Activated CD8-positive, alpha-beta T cell treated with anti-CD3 and anti-CD28 coated beads, Interleukin-2, amount 10 ng/mL, durations not matched to agents 7 days and 5 days (primary cell): ENCODE measurements around the gene MLH3. TPM values are rescaled to one million over a fixed set of nuclear protein-coding genes. Genes with fewer than 3 reads are reported as not detected.

Source experiments
- ATAC-seq: fragments of 150-1000 bp; cut with Tn5 transposase; one replicate; pipeline ENCODE4 v1.10.0; 2021; ENCODE audit warnings: moderate library complexity
- CTCF ChIA-PET: fragments of 350-600 bp; sonication (Branson Sonifier 250); formaldehyde crosslinking; loops from one replicate; lab custom pipeline; 2021; ENCODE audit warnings: antibody characterized with exemption; lab: Charles Lee
- POLR2A ChIA-PET: fragments of 350-600 bp; sonication (Branson Sonifier 250); formaldehyde crosslinking; loops from one replicate; lab custom pipeline; 2021; ENCODE audit warnings: antibody characterized with exemption; lab: Charles Lee
- DNase-seq: peaks from one replicate; pipeline ENCODE4 v3.0.0-alpha.2; 2020
- H3K27ac Mint-ChIP-seq: one replicate; pipeline ENCODE4 v1.8.0; 2021; ENCODE audit warnings: mild to moderate bottlenecking, mixed read lengths
- H3K27me3 Mint-ChIP-seq: one replicate; pipeline ENCODE4 v1.8.0; 2021; ENCODE audit warnings: low read depth, mixed read lengths
- H3K36me3 Mint-ChIP-seq: one replicate; pipeline ENCODE4 v1.8.0; 2021; ENCODE audit warnings: low read depth, mixed read lengths
- H3K4me1 Mint-ChIP-seq: one replicate; pipeline ENCODE4 v1.8.0; 2021; ENCODE audit warnings: low read depth, mixed read lengths
- H3K4me3 Mint-ChIP-seq: one replicate; pipeline ENCODE4 v1.8.0; 2021; ENCODE audit warnings: mild to moderate bottlenecking, mixed read lengths
- H3K9me3 Mint-ChIP-seq: one replicate; pipeline ENCODE4 v1.8.0; 2022; ENCODE audit warnings: mixed read lengths; ENCODE audit not compliant: insufficient read depth
- total RNA-seq, 2 experiments: library from RNA; stranded (reverse); gene quantifications; one replicate each; pipeline ENCODE4 v1.2.3, GENCODE V29; 2021

Gene MLH3
- total RNA-seq, 2 experiments from 2014 or later = 15.1 to 17.2 TPM

DNA sequence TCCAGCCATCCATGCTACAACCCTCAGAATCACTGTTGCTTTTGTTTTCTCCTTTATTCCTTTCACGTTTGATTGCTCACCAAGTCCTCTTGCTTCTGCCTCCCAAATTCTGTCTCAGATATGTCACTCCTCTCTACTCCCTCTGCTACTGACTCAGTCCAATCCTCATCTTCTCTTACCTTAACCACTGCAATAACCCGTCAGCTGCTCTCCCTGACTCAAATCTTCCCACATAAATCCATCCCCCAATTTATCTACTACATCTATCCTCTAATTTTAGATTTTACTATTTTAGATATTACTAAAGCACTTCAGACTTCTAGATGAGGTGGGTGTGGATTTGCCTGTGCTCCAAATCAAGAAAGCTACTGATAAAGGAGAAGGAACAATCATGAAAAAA, 25.4 kb downstream of the MLH3 start:
- Mint-ChIP-seq H3K27ac (no peak overlapping the region), H3K36me3 (peaks cover 22% of the 10 kb centered on the region), H3K9me3 (no peaks in the 10 kb centered on the region), H3K4me3 (no peak overlapping the region), H3K27me3 (no peaks in the 10 kb centered on the region), H3K4me1 (no peaks in the 10 kb centered on the region)
- DNase-seq (no peak), ATAC-seq (no peak)
- ChIA-PET CTCF (interaction anchor here (1.2 to 1.7 kb wide), 2 partner anchors 38 to 80 kb away, joined by 3 to 6 read pairs; partner anchors contain the start of gene ACYP1), POLR2A (no interaction called here)

DNA sequence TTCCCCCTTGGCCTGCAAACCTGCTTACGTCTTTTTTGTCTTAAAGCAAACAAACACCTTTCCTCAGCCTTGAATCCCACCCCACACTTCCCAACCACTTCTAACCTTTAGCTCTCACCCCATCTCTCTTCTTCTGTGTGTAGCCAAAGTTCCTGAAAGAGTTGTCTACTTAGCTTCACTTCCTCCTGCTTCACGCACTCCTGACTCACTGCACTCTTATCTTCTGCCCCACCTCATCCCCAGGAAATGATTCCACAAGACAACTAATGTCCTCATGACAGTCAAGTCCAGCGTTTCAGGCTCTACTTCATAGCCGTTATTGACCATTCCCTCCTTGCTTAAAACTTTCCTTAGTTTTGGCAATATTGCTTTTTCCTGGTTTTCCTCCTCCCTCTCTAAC, 26.2 kb downstream of the MLH3 start:
- no peak for DNase-seq
- no peak overlapping the region for H3K27ac Mint-ChIP-seq
- POLR2A ChIA-PET = no interaction called here

DNA sequence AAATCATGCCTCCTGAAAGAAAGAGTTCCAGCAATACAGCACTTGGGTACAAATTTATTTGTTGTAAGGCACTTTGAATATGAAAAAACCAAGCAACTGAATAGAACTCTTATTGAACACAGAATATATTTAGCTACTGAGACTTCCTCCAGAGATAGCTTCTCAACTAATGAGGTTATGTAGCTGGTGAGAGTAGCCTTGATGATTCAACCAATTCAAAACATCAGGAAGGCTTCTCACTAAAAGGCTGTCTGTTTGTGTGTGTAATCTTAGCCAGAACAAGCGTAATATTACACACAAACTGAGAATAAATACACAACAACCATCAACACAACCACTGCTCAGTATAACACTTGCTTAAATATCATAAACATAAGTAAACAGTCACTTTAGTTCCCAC, 28.2 kb downstream of the MLH3 start:
- CTCF ChIA-PET = interaction anchor here (0.6 to 2.1 kb wide), 12 partner anchors 12 to 162 kb away, joined by 3 to 13 read pairs (median 4); partner anchors contain the start of gene MLH3
- DNase-seq (no peak), ATAC-seq (no peak)
- no peaks in the 10 kb centered on the region for H3K27me3 Mint-ChIP-seq
- H3K4me1 Mint-ChIP-seq = no peaks in the 10 kb centered on the region
- POLR2A ChIA-PET = interaction anchor here (0.9 kb wide), 1 partner anchor 9 kb away, joined by 3 read pairs; no protein-coding TSS in a partner anchor
- H3K27ac Mint-ChIP-seq = no peak overlapping the region
- no peaks in the 10 kb centered on the region for H3K9me3 Mint-ChIP-seq
- no peak overlapping the region for H3K4me3 Mint-ChIP-seq
- H3K36me3 Mint-ChIP-seq = peaks cover 22% of the 10 kb centered on the region

More for the DNA sequence above, 26.2 kb downstream of the MLH3 start:
- H3K4me1 Mint-ChIP-seq = no peaks in the 10 kb centered on the region
- peaks cover 17% of the 10 kb centered on the region for H3K36me3 Mint-ChIP-seq
- H3K4me3 Mint-ChIP-seq = no peak overlapping the region
- ATAC-seq = no peak
- CTCF ChIA-PET = interaction anchor here (0.8 to 1.7 kb wide), 3 partner anchors 79 to 110 kb away, joined by 3 to 6 read pairs (median 4); no protein-coding TSS in a partner anchor
- H3K9me3 Mint-ChIP-seq = no peaks in the 10 kb centered on the region
- H3K27me3 Mint-ChIP-seq = no peaks in the 10 kb centered on the region

DNA sequence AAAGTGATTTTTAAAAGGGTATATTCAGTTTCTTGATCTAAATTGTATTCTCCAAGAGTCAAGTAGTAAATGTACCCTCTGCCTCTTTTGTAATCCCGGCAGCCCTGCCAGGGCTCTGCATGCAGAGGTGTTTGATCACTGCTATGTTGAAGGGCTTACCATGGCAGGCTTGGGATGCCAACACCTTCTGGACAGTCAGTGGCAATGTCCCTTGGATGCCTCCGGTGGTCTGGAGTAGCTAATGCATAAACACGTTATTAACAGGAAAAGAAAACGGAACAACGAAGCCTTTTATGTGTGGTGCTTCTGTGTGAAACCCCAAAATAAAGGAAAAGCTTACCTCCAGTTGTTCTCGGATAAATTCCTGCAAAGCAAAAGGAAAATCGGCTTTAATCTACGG, 28.6 kb downstream of the MLH3 start:
- peak; percentile 28 for DNase-seq

GRCh38 chr14:75018694-75019093, 32.6 kb downstream of the MLH3 start:
- Mint-ChIP-seq H3K27me3 (no peaks in the 10 kb centered on the region), H3K4me3 (no peak overlapping the region), H3K27ac (no peak overlapping the region), H3K36me3 (peaks cover 42% of the 10 kb centered on the region), H3K4me1 (no peaks in the 10 kb centered on the region), H3K9me3 (no peaks in the 10 kb centered on the region)
- POLR2A ChIA-PET = interaction anchor here (0.7 to 1.7 kb wide), 3 partner anchors 11 to 16 kb away, joined by 4 to 5 read pairs (median 5); partner anchors contain the start of gene EIF2B2
- ATAC-seq = no peak
- no peak for DNase-seq
- CTCF ChIA-PET = interaction anchor here (0.6 to 2.1 kb wide), 3 partner anchors 15 to 73 kb away, joined by 3 to 7 read pairs (median 3); partner anchors contain the start of genes ACYP1 and EIF2B2

More for the DNA sequence above, 28.6 kb downstream of the MLH3 start:
- no peaks in the 10 kb centered on the region for H3K9me3 Mint-ChIP-seq
- POLR2A ChIA-PET = interaction anchor here (0.9 kb wide), 1 partner anchor 8 kb away, joined by 3 read pairs; no protein-coding TSS in a partner anchor
- no peak for ATAC-seq
- no peaks in the 10 kb centered on the region for H3K27me3 Mint-ChIP-seq
- no peak overlapping the region for H3K4me3 Mint-ChIP-seq
- CTCF ChIA-PET = interaction anchor here (0.6 to 2.1 kb wide), 13 partner anchors 11 to 162 kb away, joined by 3 to 13 read pairs (median 4); partner anchors contain the start of gene MLH3
- no peaks in the 10 kb centered on the region for H3K4me1 Mint-ChIP-seq
- peaks cover 24% of the 10 kb centered on the region for H3K36me3 Mint-ChIP-seq
- no peak overlapping the region for H3K27ac Mint-ChIP-seq

GRCh38 chr14:75016815-75017214, 34.5 kb downstream of the MLH3 start:
- POLR2A ChIA-PET = no interaction called here
- ATAC-seq (no peak), DNase-seq (no peak)
- no peak overlapping the region for H3K27ac Mint-ChIP-seq
- no peaks in the 10 kb centered on the region for H3K9me3 Mint-ChIP-seq
- H3K4me3 Mint-ChIP-seq = no peak overlapping the region
- no peaks in the 10 kb centered on the region for H3K27me3 Mint-ChIP-seq
- peaks cover 8% of the 10 kb centered on the region for H3K4me1 Mint-ChIP-seq
- CTCF ChIA-PET = interaction anchor here (0.7 to 1.3 kb wide), 3 partner anchors 17 to 156 kb away, joined by 3 to 4 read pairs (median 3); no protein-coding TSS in a partner anchor
- H3K36me3 Mint-ChIP-seq = peaks cover 49% of the 10 kb centered on the region

GRCh38 chr14:75015496-75015895, 35.8 kb downstream of the MLH3 start:
- ATAC-seq = no peak
- Mint-ChIP-seq H3K9me3 (no peaks in the 10 kb centered on the region), H3K27me3 (no peaks in the 10 kb centered on the region), H3K36me3 (peaks cover 54% of the 10 kb centered on the region), H3K4me3 (no peak overlapping the region), H3K4me1 (peaks cover 20% of the 10 kb centered on the region), H3K27ac (no peak overlapping the region)
- CTCF ChIA-PET = interaction anchor here (0.6 to 1.3 kb wide), 5 partner anchors 12 to 231 kb away, joined by 3 to 4 read pairs (median 3); no protein-coding TSS in a partner anchor
- no peak for DNase-seq
- POLR2A ChIA-PET = interaction anchor here (2.2 kb wide), 1 partner anchor 12 kb away, joined by 13 read pairs; the partner anchor contains the start of gene EIF2B2

- no peak overlapping the region for H3K27ac Mint-ChIP-seq
- DNase-seq = no peak
- ChIA-PET POLR2A (interaction anchor here (2.2 kb wide), 1 partner anchor 10 kb away, joined by 13 read pairs; the partner anchor contains the start of gene EIF2B2), CTCF (interaction anchor here (1.4 kb wide), 1 partner anchor 10 kb away, joined by 5 read pairs; the partner anchor contains the start of gene EIF2B2)
- no peak for ATAC-seq
- H3K36me3 Mint-ChIP-seq = peaks cover 67% of the 10 kb centered on the region
- no peak overlapping the region for H3K4me3 Mint-ChIP-seq
- no peaks in the 10 kb centered on the region for H3K27me3 Mint-ChIP-seq
- H3K9me3 Mint-ChIP-seq = no peaks in the 10 kb centered on the region
- H3K4me1 Mint-ChIP-seq = peaks cover 23% of the 10 kb centered on the region
These were observed 38.0 kb downstream of the MLH3 start for GRCh38 chr14:75013290-75013689.

- POLR2A ChIA-PET = interaction anchor here (1.9 kb wide), 1 partner anchor 9 kb away, joined by 6 read pairs; the partner anchor contains the start of gene EIF2B2
- Mint-ChIP-seq H3K4me1 (peaks cover 28% of the 10 kb centered on the region), H3K27me3 (no peaks in the 10 kb centered on the region), H3K9me3 (no peaks in the 10 kb centered on the region), H3K27ac (peak overlapping the region; percentile 46), H3K4me3 (no peak overlapping the region), H3K36me3 (peaks cover 76% of the 10 kb centered on the region)
- ATAC-seq = peak; percentile 64
- peak; percentile 25 for DNase-seq
- CTCF ChIA-PET = interaction anchor here (0.8 to 1.7 kb wide), 3 partner anchors 10 to 150 kb away, joined by 4 to 5 read pairs (median 4); no protein-coding TSS in a partner anchor
These were observed 39.8 kb downstream of the MLH3 start for GRCh38 chr14:75011356-75011994.

DNA sequence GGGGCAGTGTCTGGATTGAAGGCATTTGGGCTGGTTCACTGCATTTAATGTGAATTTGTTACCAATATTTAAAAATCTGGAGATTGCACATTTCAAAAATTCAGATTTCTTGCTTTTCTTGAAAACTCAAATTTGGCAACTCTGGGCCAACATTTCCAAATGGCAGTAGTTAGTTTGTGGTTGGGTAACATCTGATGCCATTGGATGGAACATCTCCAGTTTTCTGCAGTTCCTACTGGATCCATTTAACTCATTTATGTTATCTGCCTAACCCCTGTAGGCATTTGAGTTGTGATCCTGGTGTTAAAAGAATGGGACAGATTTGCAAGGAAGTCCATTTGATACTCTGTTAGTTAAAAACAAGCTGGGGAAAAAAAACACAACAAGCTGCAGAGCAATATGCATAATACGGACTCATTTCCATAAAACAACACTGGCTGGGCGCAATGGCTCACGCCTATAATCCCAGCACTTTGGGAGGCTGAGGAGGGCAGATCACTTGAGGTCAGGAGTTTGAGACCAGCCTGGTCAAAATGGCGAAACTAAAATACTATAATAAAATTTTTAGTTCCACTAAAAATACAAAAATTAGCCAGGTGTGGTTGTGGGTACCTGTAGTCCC, 40.7 kb downstream of the MLH3 start:
- Mint-ChIP-seq H3K27ac (no peak overlapping the region), H3K36me3 (peaks cover 80% of the 10 kb centered on the region), H3K27me3 (no peaks in the 10 kb centered on the region), H3K4me1 (peaks cover 31% of the 10 kb centered on the region), H3K4me3 (no peak overlapping the region), H3K9me3 (no peaks in the 10 kb centered on the region)
- ChIA-PET CTCF (interaction anchor here (1.5 to 1.7 kb wide), 2 partner anchors 11 to 13 kb away, joined by 4 to 5 read pairs; no protein-coding TSS in a partner anchor), POLR2A (interaction anchor here (1.9 kb wide), 1 partner anchor 8 kb away, joined by 6 read pairs; the partner anchor contains the start of gene EIF2B2)
- ATAC-seq = no peak
- DNase-seq = no peak

GRCh38 chr14:75009176-75009575, 42.1 kb downstream of the MLH3 start:
- DNase-seq (no peak), ATAC-seq (no peak)
- CTCF ChIA-PET = interaction anchor here (1.7 kb wide), 1 partner anchor 63 kb away, joined by 7 read pairs; no protein-coding TSS in a partner anchor
- no peaks in the 10 kb centered on the region for H3K9me3 Mint-ChIP-seq
- POLR2A ChIA-PET = no interaction called here
- no peak overlapping the region for H3K27ac Mint-ChIP-seq
- no peaks in the 10 kb centered on the region for H3K27me3 Mint-ChIP-seq
- peaks cover 88% of the 10 kb centered on the region for H3K36me3 Mint-ChIP-seq
- no peak overlapping the region for H3K4me3 Mint-ChIP-seq
- peaks cover 43% of the 10 kb centered on the region for H3K4me1 Mint-ChIP-seq
